Left lung (tissue), 10 donors: Measurements from ENCODE around the gene CUX1. TPM values are rescaled to one million over a fixed set of nuclear protein-coding genes. Genes with fewer than 3 reads are reported as not detected.
"Not testable (repeated sequence)": the region's sequence is repeated elsewhere in the genome, so short reads cannot be mapped to it uniquely, and the experiment has no call there.

Experiments
- ATAC-seq: fragments of 200-7000 bp; cut with Tn5 transposase; one replicate; pipeline ENCODE4 v1.9.1; 2020; ENCODE audit warnings: moderate library complexity
- DNase-seq, 4 donors: peaks; one replicate each; pipeline ENCODE4 v3.0.0-alpha.2; 2013 to 2020
- H3K27ac ChIP-seq, 2 donors: fragments of 200-600 bp; sonication (generic) in 1 of 2; one replicate each; pipeline versions ENCODE4 v1.5.0 to v1.8.0; 2020 to 2021
- H3K27me3 ChIP-seq, 2 donors: fragments of 200-600 bp; sonication (generic) in 1 of 2; one replicate each; pipeline versions ENCODE4 v1.5.0 to v1.8.0; 2020 to 2021
- H3K36me3 ChIP-seq, 2 donors: fragments of 200-600 bp; sonication (generic) in 1 of 2; one replicate each; pipeline versions ENCODE4 v1.5.0 to v1.8.0; 2020 to 2021
- H3K4me1 ChIP-seq, 2 donors: fragments of 200-600 bp; one replicate each; pipeline ENCODE4 v1.8.0; 2021
- H3K4me3 ChIP-seq, 2 donors: fragments of 200-600 bp; sonication (generic) in 1 of 2; one replicate each; pipeline versions ENCODE4 v1.5.0 to v1.8.0; 2020 to 2021; ENCODE audit warnings: mild to moderate bottlenecking in 1 of 2
- H3K9me3 ChIP-seq, 2 donors: fragments of 200-600 bp; sonication (generic) in 1 of 2; one replicate each; pipeline versions ENCODE4 v1.5.0 to v1.8.0; 2020 to 2021
- CTCF ChIP-seq, 2 donors: fragments of 200-600 bp; sonication (generic) in 1 of 2; IDR thresholded peaks; one replicate each; pipeline versions ENCODE4 v1.5.0 to v1.8.0; 2021; ENCODE audit warnings: antibody characterized with exemption in 2 of 2
- intact Hi-C, 2 donors: fragments of 100-400 bp; cut with DNase I; formaldehyde crosslinking; loops; one replicate each; pipeline versions ENCODE4 v1.11.2 to v1.14.2; 2022
- polyA plus RNA-seq, 6 donors: library from polyadenylated mRNA; unstranded; fragments of 120-200 nt; gene quantifications; one replicate each; pipeline ENCODE4 v1.2.1, GENCODE V29; 2013; ENCODE audit not compliant: insufficient read length in 6 of 6
- total RNA-seq, 2 donors: library from RNA; stranded (reverse); fragmentation: NEBNext Ultra II Directional; extraction: Animal tissue kit (Norgen Biotek cat#: 25700); gene quantifications; one replicate each; pipeline ENCODE4 v1.2.1, GENCODE V29; 2021
- donor health status: DM: no; HTN: yes; CAD: no.
- donor health status: DM: no; HTN: no; CAD: no.

Gene CUX1
- total and polyA plus RNA-seq, 8 donors, result 86.4 to 157 (median 96.4) TPM

- ATAC-seq (no peak), DNase-seq (no peak)
- no peak for TF ChIP-seq CTCF (IDR thresholded peaks at IDR 0.05)
- intact Hi-C loops, result no loop called here
- Histone ChIP-seq H3K36me3 (no peaks in the 10 kb centered on the region), H3K9me3 (no peaks in the 10 kb centered on the region), H3K4me1 (no peaks in the 10 kb centered on the region), H3K27ac (no peak overlapping the region), H3K4me3 (no peak overlapping the region), H3K27me3 (no peaks in the 10 kb centered on the region)
These were observed 188.6 kb downstream of the CUX1 start for GRCh38 chr7:102005933-102006480.

- DNase-seq, result no peak
- ATAC-seq, result no peak
- intact Hi-C loops, result no loop called here
- Histone ChIP-seq H3K9me3 (no peaks in the 10 kb centered on the region), H3K4me3 (no peak overlapping the region), H3K27me3 (no peaks in the 10 kb centered on the region), H3K36me3 (no peaks in the 10 kb centered on the region), H3K27ac (no peak overlapping the region), H3K4me1 (no peaks in the 10 kb centered on the region)
- no peak for TF ChIP-seq CTCF (IDR thresholded peaks at IDR 0.05)
These were observed 189.3 kb downstream of the CUX1 start for GRCh38 chr7:102006695-102007094.

GRCh38 chr7:102008535-102009262 lies 191.3 kb downstream of the CUX1 start:
- no peak for TF ChIP-seq CTCF (IDR thresholded peaks at IDR 0.05)
- H3K27me3 ChIP-seq, result no peaks in the 10 kb centered on the region
- no peak overlapping the region for H3K4me3 ChIP-seq
- no peaks in the 10 kb centered on the region for H3K4me1 ChIP-seq
- H3K9me3 ChIP-seq, result no peaks in the 10 kb centered on the region
- no peaks in the 10 kb centered on the region for H3K36me3 ChIP-seq
- ATAC-seq (no peak), DNase-seq (no peak)
- intact Hi-C loops, result no loop called here
- no peak overlapping the region for H3K27ac ChIP-seq

- Histone ChIP-seq H3K27ac (no peak overlapping the region), H3K36me3 (peaks cover 0 to 6% of the 10 kb centered on the region in 2 donors), H3K9me3 (no peaks in the 10 kb centered on the region), H3K27me3 (no peaks in the 10 kb centered on the region), H3K4me3 (no peak overlapping the region), H3K4me1 (no peaks in the 10 kb centered on the region)
- intact Hi-C loops, result no loop called here
- TF ChIP-seq CTCF (IDR thresholded peaks at IDR 0.05), result no peak
- peak; percentile 50 for ATAC-seq
- DNase-seq, result no peak
These were observed 192.2 kb downstream of the CUX1 start for GRCh38 chr7:102009628-102010027.

- H3K27me3 ChIP-seq, H3K4me3 ChIP-seq, H3K4me1 ChIP-seq, intact Hi-C loops, H3K27ac ChIP-seq, ATAC-seq, DNase-seq, H3K9me3 ChIP-seq, H3K36me3 ChIP-seq: not testable (repeated sequence)
These were observed 194.8 kb downstream of the CUX1 start for GRCh38 chr7:102012112-102012830.
